Fibroblast of pulmonary artery (primary cell): ENCODE data around the gene OR4M1.
"Not testable (repeated sequence)": the region's sequence is repeated elsewhere in the genome, so short reads cannot be mapped to it uniquely, and the experiment has no call there.

Experiments used
- DNase-seq: peaks from one replicate; pipeline ENCODE4 v3.0.0-alpha.2; 2010; ENCODE audit warnings: low read depth
- H3K4me3 ChIP-seq: replicated peaks from 2 replicates; pipeline ENCODE4 v1.5.1; 2011; ENCODE audit warnings: low read depth, mild to moderate bottlenecking, control low read depth, low read length, moderate library complexity
- TF ChIP-seq, protein P1 (sequence below): IDR thresholded peaks from 2 replicates; pipeline ENCODE4 v1.5.1; 2011; ENCODE audit warnings: mild to moderate bottlenecking, control low read depth, low read length, inconsistent platforms; ENCODE audit errors: missing control alignments

OR4M1 gene

DNA sequence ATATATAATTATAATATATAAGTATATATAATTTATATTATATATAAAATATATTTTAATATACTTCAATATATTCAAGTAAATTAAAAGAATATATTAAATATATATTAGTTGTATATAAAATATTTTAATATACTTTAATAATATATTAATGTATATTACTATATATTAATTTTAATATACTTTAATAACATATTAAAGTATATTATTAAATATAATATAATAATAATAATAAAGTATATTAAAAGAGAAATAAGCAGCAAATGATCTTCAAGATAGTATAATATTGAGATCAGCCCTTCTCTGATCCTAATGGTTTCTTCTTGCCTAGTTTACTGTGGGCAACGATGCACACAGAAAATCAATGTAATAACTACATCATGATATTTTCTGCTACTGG, 2.3 kb downstream of the OR4M1 start:
- no peak for DNase-seq
- TF ChIP-seq, protein P1, sequence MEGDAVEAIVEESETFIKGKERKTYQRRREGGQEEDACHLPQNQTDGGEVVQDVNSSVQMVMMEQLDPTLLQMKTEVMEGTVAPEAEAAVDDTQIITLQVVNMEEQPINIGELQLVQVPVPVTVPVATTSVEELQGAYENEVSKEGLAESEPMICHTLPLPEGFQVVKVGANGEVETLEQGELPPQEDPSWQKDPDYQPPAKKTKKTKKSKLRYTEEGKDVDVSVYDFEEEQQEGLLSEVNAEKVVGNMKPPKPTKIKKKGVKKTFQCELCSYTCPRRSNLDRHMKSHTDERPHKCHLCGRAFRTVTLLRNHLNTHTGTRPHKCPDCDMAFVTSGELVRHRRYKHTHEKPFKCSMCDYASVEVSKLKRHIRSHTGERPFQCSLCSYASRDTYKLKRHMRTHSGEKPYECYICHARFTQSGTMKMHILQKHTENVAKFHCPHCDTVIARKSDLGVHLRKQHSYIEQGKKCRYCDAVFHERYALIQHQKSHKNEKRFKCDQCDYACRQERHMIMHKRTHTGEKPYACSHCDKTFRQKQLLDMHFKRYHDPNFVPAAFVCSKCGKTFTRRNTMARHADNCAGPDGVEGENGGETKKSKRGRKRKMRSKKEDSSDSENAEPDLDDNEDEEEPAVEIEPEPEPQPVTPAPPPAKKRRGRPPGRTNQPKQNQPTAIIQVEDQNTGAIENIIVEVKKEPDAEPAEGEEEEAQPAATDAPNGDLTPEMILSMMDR, result no peak
- no peak overlapping the region for H3K4me3 ChIP-seq

GRCh38 chr14:19785848-19786247, 12.5 kb downstream of the OR4M1 start:
- H3K4me3 ChIP-seq, DNase-seq: not testable (repeated sequence)

- not testable (repeated sequence) for H3K4me3 ChIP-seq, DNase-seq
Measured at GRCh38 chr14:19787318-19787717, 14.0 kb downstream of the OR4M1 start.

DNA sequence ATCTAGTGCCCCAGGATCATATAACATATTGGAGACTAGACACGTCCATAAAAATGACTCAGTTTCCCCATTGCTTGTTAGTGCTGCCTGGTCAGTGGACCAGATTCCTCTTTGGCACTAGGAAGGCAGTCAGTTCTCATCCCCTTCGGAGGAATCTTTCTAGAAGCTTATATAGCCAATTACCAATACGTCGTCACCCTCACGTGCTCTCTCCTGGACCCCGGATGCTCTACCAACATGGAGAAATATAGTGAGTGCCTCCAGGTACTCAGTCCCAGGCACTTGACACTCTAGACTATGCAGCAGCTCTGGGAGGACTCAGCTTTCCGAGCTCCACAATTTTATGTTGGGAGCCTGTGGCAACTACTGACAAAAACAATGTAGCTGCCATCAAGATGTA, 14.8 kb downstream of the OR4M1 start:
- DNase-seq, H3K4me3 ChIP-seq: not testable (repeated sequence)

DNA sequence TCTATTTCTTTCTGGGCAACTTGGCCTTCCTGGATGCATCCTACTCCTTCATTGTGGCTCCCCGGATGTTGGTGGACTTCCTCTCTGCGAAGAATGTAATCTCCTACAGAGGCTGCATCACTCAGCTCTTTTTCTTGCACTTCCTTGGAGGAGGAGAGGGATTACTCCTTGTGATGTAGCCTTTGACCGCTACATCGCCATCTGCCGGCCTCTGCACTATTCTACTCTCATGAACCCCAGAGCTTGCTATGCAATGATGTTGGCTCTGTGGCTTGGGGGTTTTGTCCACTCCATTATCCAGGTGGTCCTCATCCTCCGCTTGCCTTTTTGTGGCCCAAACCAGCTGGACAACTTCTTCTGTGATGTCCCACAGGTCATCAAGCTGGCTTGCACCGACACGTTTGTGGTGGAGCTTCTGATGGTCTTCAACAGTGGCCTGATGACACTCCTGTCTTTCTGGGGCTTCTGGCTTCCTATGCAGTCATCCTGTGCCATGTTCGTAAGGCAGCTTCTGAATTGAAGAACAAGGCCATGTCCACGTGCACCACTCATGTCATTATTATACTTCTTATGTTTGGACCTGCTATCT, 23.3 kb downstream of the OR4M1 start:
- not testable (repeated sequence) for H3K4me3 ChIP-seq, DNase-seq

- no peak for DNase-seq
- no peak overlapping the region for H3K4me3 ChIP-seq
- TF ChIP-seq, protein P1, result no peak
Measured at GRCh38 chr14:19799880-19800279, 26.6 kb downstream of the OR4M1 start.

- TF ChIP-seq, protein P1, result no peak
- H3K4me3 ChIP-seq, result no peak overlapping the region
- DNase-seq, result no peak
Measured at GRCh38 chr14:19800282-19801117, 27.2 kb downstream of the OR4M1 start.

- TF ChIP-seq, protein P1, result no peak
Measured at GRCh38 chr14:19801118-19801464, 27.8 kb downstream of the OR4M1 start.

DNA sequence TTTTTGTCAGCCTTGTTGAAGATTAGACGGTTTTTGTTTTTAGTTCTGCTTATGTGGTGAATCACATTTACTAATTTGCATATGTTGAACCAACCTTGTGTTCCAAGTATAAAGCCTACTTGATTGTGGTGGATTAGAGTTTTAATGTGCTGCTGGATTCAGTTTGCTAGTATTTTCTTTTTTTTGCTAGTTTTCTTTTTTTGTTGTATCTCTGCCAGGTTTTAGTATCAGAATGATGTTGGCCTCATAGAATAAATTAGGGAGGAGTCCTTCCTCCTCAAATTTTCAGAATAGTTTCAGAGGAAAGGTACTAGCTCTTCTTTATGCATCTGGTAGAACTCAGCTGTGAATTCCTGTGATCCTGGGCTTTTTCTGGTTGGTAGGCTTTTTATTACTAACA, 30.2 kb downstream of the OR4M1 start, which contains the start of gene OR4N2:
TSS of gene OR4N2 (plus strand) at position 301 of the 400 bp plus-strand sequence. CDS start 23,679 bp downstream, outside the sequence.
- DNase-seq, H3K4me3 ChIP-seq: not testable (repeated sequence)

More at GRCh38 chr14:19801118-19801464, 27.8 kb downstream of the OR4M1 start:
- H3K4me3 ChIP-seq, result no peak overlapping the region
- no peak for DNase-seq

- DNase-seq, H3K4me3 ChIP-seq: not testable (repeated sequence)
Measured at GRCh38 chr14:19813171-19813920, 40.0 kb downstream of the OR4M1 start.

DNA sequence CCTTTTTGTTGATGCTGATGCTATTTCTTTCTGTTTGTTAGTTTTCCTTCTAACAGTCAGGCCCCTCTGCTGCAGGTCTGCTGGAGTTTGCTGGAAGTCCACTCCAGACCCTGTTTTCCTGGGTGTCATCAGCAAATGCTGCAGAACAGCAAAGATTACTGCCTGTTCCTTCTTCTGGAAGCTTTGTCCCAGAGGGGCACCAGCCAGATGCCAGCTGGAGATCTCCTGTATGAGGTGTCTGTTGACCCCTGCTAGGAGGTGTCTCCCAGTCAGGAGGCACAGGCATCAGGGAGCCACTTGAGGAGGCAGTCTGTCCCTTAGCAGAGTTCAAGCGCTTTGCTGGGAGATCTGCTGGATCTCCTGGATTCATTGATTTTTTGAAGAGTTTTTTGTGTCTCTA, 46.6 kb downstream of the OR4M1 start:
- not testable (repeated sequence) for H3K4me3 ChIP-seq, DNase-seq

GRCh38 chr14:19821016-19821415, 47.7 kb downstream of the OR4M1 start:
- not testable (repeated sequence) for DNase-seq, H3K4me3 ChIP-seq
